Measurements from ENCODE around the gene ZNF32.

DNA sequence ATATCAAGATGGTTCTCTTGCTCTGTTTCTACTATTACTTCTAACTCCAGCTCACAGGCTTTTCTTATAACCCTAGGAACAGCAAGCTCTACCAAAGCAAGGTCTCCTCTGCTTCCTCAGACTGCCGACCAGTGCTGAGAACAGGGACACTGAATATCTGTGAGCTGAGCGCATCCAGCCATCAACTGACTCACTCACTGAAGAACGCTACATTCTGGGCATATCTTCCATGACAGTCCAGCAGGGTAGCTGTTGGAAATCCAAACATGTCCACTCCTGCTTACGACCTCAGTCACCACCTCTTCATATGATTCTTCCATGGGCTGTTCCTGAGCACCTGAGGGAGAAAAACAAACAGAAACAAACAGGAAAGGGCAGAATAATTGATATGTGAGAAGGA, 2.8 kb downstream of the ZNF32 start:
- TF ChIP-seq, protein P1, sequence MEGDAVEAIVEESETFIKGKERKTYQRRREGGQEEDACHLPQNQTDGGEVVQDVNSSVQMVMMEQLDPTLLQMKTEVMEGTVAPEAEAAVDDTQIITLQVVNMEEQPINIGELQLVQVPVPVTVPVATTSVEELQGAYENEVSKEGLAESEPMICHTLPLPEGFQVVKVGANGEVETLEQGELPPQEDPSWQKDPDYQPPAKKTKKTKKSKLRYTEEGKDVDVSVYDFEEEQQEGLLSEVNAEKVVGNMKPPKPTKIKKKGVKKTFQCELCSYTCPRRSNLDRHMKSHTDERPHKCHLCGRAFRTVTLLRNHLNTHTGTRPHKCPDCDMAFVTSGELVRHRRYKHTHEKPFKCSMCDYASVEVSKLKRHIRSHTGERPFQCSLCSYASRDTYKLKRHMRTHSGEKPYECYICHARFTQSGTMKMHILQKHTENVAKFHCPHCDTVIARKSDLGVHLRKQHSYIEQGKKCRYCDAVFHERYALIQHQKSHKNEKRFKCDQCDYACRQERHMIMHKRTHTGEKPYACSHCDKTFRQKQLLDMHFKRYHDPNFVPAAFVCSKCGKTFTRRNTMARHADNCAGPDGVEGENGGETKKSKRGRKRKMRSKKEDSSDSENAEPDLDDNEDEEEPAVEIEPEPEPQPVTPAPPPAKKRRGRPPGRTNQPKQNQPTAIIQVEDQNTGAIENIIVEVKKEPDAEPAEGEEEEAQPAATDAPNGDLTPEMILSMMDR (conservative IDR thresholded peaks at IDR 0.05; ENCODE audit: low read length) = no peak
- TF ChIP-seq EZH2phosphoT487 (IDR thresholded peaks at IDR 0.05; ENCODE audit: borderline replicate concordance, low read depth, low read length) = no peak

All from OCI-LY7 (cell line).